GM12878 (cell line): ENCODE measurements around the gene NAA15. TPM values are rescaled to one million over a fixed set of nuclear protein-coding genes. Genes with fewer than 3 reads are reported as not detected.
A peak's percentile ranks its signal among the peaks of the same experiment; 100 is the strongest.

Experiments used
- ATAC-seq: fragments of 200-7000 bp; cut with Tn5 transposase; 3 replicates; pipeline ENCODE4 v1.9.1; 2020; ENCODE audit warnings: mild to moderate bottlenecking, moderate library complexity
- BruUV-seq: library from RNA; stranded (reverse); fragments of 400-500 nt; replicated peaks from 2 replicates; lab custom pipeline; 2021; lab: Mats Ljungman, UMichigan
- CTCF ChIA-PET: fragments of 300-600 bp; sonication (Branson Sonifier 250); formaldehyde crosslinking; extraction: SDS; loops from one replicate; lab custom pipeline; 2021; ENCODE audit warnings: inconsistent platforms; lab: Yijun Ruan, JAX
- POLR2A ChIA-PET: fragments of 350-600 bp; formaldehyde crosslinking; extraction: SDS; loops from one replicate; lab custom pipeline; 2021; ENCODE audit warnings: inconsistent platforms; lab: Charles Lee
- RAD21 ChIA-PET: fragments of 300-600 bp; sonication (Branson Sonifier 250); formaldehyde crosslinking; loops from one replicate; lab custom pipeline; 2023; ENCODE audit warnings: antibody characterized with exemption; ENCODE audit not compliant: unreplicated experiment; lab: Charles Lee
- SMC1A ChIA-PET: fragments of 300-600 bp; sonication (Branson Sonifier 250); formaldehyde crosslinking; loops from one replicate; lab custom pipeline; 2023; ENCODE audit not compliant: unreplicated experiment, uncharacterized antibody; lab: Charles Lee
- DNase-seq: peaks from one replicate; pipeline ENCODE4 v3.0.0-alpha.2; 2011; ENCODE audit warnings: low read depth, low spot score
- FAIRE-seq: peaks from 3 replicates; lab custom pipeline; 2011; peaks lifted over from hg19 to GRCh38; lab: Jason Lieb, UNC
- H2AFZ ChIP-seq: 2 replicates; pipeline ENCODE4 v1.6.0; 2011; ENCODE audit warnings: low read depth, low read length, control low read depth; ENCODE audit not compliant: control insufficient read depth
- H3K27ac ChIP-seq: 2 replicates; pipeline ENCODE4 v1.5.1; 2011; ENCODE audit warnings: control low read depth; ENCODE audit not compliant: control insufficient read depth, insufficient read depth
- H3K27me3 ChIP-seq, 2 experiments: replicated peaks in 1 of 2; 2 replicates each; pipeline versions ENCODE4 v1.6.0 to v1.6.1; 2011; ENCODE audit warnings: low read length in 1 of 2; ENCODE audit not compliant: control insufficient read depth in 2 of 2, insufficient read depth in 2 of 2
- H3K36me3 ChIP-seq, 2 experiments: 2 replicates each; pipeline ENCODE4 v1.5.1; 2011; ENCODE audit warnings: low read length in 1 of 2; ENCODE audit not compliant: control insufficient read depth in 2 of 2, insufficient read depth in 2 of 2
- H3K4me1 ChIP-seq: 2 replicates; pipeline ENCODE4 v1.6.1; 2011; ENCODE audit warnings: mild to moderate bottlenecking, low read length, moderate library complexity, mixed read lengths; ENCODE audit not compliant: control insufficient read depth, insufficient read depth
- H3K4me2 ChIP-seq: 2 replicates; pipeline ENCODE4 v1.6.0; 2011; ENCODE audit warnings: control low read depth; ENCODE audit not compliant: control insufficient read depth, insufficient read depth
- H3K4me3 ChIP-seq: fragments of 200-600 bp; sonication (generic); 2 replicates; pipeline ENCODE4 v1.5.1; 2016
- H3K79me2 ChIP-seq: 2 replicates; pipeline ENCODE4 v1.6.0; 2011; ENCODE audit warnings: low read length; ENCODE audit not compliant: control insufficient read depth, insufficient read depth
- H3K9ac ChIP-seq: 2 replicates; pipeline ENCODE4 v1.8.0; 2011; ENCODE audit warnings: low read length, control low read depth, mixed read lengths; ENCODE audit not compliant: control insufficient read depth, insufficient read depth
- H3K9me3 ChIP-seq: replicated peaks from 3 replicates; pipeline ENCODE4 v1.5.1; 2011; ENCODE audit warnings: mild to moderate bottlenecking, low read length; ENCODE audit not compliant: control insufficient read depth, insufficient read depth
- H4K20me1 ChIP-seq: 2 replicates; pipeline ENCODE4 v1.6.0; 2011; ENCODE audit not compliant: control insufficient read depth, insufficient read depth
- ATF7 ChIP-seq: fragments of 450-650 bp; IDR thresholded peaks from 2 replicates; pipeline ENCODE4 v1.6.1; 2016; ENCODE audit warnings: low read depth, mild to moderate bottlenecking
- CBX5 ChIP-seq: sonication (generic); IDR thresholded peaks from 2 replicates; pipeline ENCODE4 v1.6.1; 2016; ENCODE audit warnings: low read depth, moderate library complexity, mild to moderate bottlenecking, inconsistent platforms
- EED ChIP-seq: sonication (generic); IDR thresholded peaks from 2 replicates; pipeline ENCODE4 v1.6.1; 2016; ENCODE audit warnings: antibody characterized with exemption, low read depth
- FOXM1 ChIP-seq: IDR thresholded peaks from 2 replicates; pipeline ENCODE4 v1.6.1; 2012; ENCODE audit warnings: low read depth, mild to moderate bottlenecking, inconsistent platforms, low read length, moderate library complexity
- GABPA ChIP-seq: IDR thresholded peaks from 2 replicates; pipeline ENCODE4 v1.6.1; 2014; ENCODE audit warnings: antibody characterized with exemption, low read depth, mild to moderate bottlenecking, inconsistent platforms
- IKZF2 ChIP-seq, 2 experiments: fragments of 450-650 bp; IDR thresholded peaks; 2 replicates each; pipeline ENCODE4 v1.6.1; 2017; ENCODE audit warnings: mild to moderate bottlenecking in 2 of 2, moderate library complexity in 2 of 2
- IRF4 ChIP-seq: IDR thresholded peaks from 2 replicates; pipeline ENCODE4 v1.6.1; 2011; ENCODE audit warnings: low read depth, low read length
- JUNB ChIP-seq: IDR thresholded peaks from 2 replicates; pipeline ENCODE4 v1.6.1; 2016; ENCODE audit warnings: antibody characterized with exemption, mild to moderate bottlenecking
- MEF2A ChIP-seq: IDR thresholded peaks from 2 replicates; pipeline ENCODE4 v1.6.1; 2011; ENCODE audit warnings: low read depth, mild to moderate bottlenecking, low read length, moderate library complexity; ENCODE audit not compliant: insufficient read depth
- MEF2B ChIP-seq: fragments of 450-650 bp; IDR thresholded peaks from 2 replicates; pipeline ENCODE4 v1.6.1; 2018; ENCODE audit warnings: mild to moderate bottlenecking, moderate library complexity; ENCODE audit not compliant: partially characterized antibody, poor library complexity, severe bottlenecking
- NBN ChIP-seq: fragments of 450-650 bp; IDR thresholded peaks from 2 replicates; pipeline ENCODE4 v1.6.1; 2016
- NFIC ChIP-seq: IDR thresholded peaks from 2 replicates; pipeline ENCODE4 v1.6.1; 2012; ENCODE audit warnings: low read depth, mild to moderate bottlenecking, inconsistent platforms, low read length, moderate library complexity
- PML ChIP-seq: IDR thresholded peaks from 2 replicates; pipeline ENCODE4 v1.6.1; 2012; ENCODE audit warnings: low read length, inconsistent platforms
- RUNX3 ChIP-seq: IDR thresholded peaks from 2 replicates; pipeline ENCODE4 v1.6.1; 2012; ENCODE audit warnings: low read length, inconsistent platforms
- SIX5 ChIP-seq: IDR thresholded peaks from 2 replicates; pipeline ENCODE4 v1.6.1; 2011; ENCODE audit warnings: mild to moderate bottlenecking, low read depth, low read length, moderate library complexity; ENCODE audit not compliant: severe bottlenecking
- STAT3 ChIP-seq: IDR thresholded peaks from 2 replicates; pipeline ENCODE4 v1.6.1; 2011; ENCODE audit warnings: low read depth, low read length, improper control_type of control experiment
- TAF1 ChIP-seq: IDR thresholded peaks from 2 replicates; pipeline ENCODE4 v1.6.1; 2011; ENCODE audit warnings: mild to moderate bottlenecking, low read depth, low read length, borderline replicate concordance
- ZNF207 ChIP-seq: fragments of 450-650 bp; IDR thresholded peaks from 2 replicates; pipeline ENCODE4 v1.6.1; 2014; ENCODE audit warnings: antibody characterized with exemption, mild to moderate bottlenecking, borderline replicate concordance
- WGBS: methylation state at CpG from one replicate; pipeline ENCODE4 v1.1.6; 2016; ENCODE audit warnings: low lambda C conversion rate; ENCODE audit not compliant: insufficient replicate concordance, insufficient coverage; ENCODE audit errors: missing lambda C conversion rate; 5-methylcytosine and 5-hydroxymethylcytosine counted together
- in situ Hi-C: fragments of 300-500 bp; cut with MboI; formaldehyde crosslinking; loops from 9 replicates; pipeline ENCODE4 v1.14.3; 2018; ENCODE audit warnings: mixed read lengths
- intact Hi-C: fragments of 100-400 bp; cut with micrococcal nuclease; formaldehyde crosslinking; loops from one replicate; pipeline ENCODE4 v1.14.2; 2022; ENCODE audit not compliant: unreplicated experiment
- polyA plus RNA-seq, 11 experiments: library from polyadenylated mRNA; depleted of rRNA in 4 of 11; unstranded in 6 of 11; stranded (reverse) in 5 of 11; fragments of >200 nt; fragmentation: Nextera tagmentation in 4 of 11; fragmentation: Illumina TruSeq in 1 of 11; extraction: Ambion mirVana in 4 of 11; extraction: Trizol in 1 of 11; gene quantifications; 1 replicate in 1 of 11; 2 replicates in 10 of 11; pipeline versions ENCODE4 v1.2.1 to v1.2.3, GENCODE V29; 2011 to 2016; ENCODE audit warnings: inconsistent platforms in 2 of 11, missing spikeins in 2 of 11, low read depth in 1 of 11
- total RNA-seq, 4 experiments: library from RNA; depleted of rRNA in 3 of 4; stranded (reverse); fragments of >200 nt in 3 of 4; fragmentation: Illumina TruSeq in 1 of 4; extraction: Trizol in 1 of 4; gene quantifications; 2 replicates each; pipeline versions ENCODE4 v1.2.1 to v1.2.3, GENCODE V29; 2013 to 2021

Gene NAA15
- total and polyA plus RNA-seq, 10 of the 15 experiments (the other 5 are each of a cell fraction or from before 2014, with no cell fraction given), result 24.3 to 93.1 (median 51.9) TPM

DNA sequence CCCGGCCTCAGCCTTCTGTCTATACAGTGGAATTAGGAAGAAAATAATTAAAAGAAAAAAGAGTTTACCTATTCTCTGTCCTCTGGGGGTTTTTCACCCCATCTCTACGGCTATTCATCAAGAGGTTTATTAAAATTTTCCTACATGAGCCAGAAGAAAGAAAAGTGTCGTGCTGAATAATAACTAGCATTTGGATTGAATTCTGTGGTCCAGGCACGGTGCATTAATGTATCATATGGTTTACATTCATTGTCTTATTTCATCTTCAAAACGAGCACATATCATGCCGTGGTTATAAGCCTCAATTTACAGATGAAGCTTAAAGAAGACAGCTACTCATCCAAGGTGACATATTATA, 5.4 kb upstream of the NAA15 start:
- peaks cover 0 to 4% of the 10 kb centered on the region in 2 experiments; a peak in 1 of 4 replicates for H3K36me3 ChIP-seq
- no peaks in the 10 kb centered on the region for H3K9me3 ChIP-seq
- BruUV-seq, result no TSS peak
- H3K4me3 ChIP-seq, result peak overlapping the region; percentile 93
- WGBS, result 10% methylated on average over 6 of the region's 6 CpGs
- peak overlapping the region; percentile 97 for H2AFZ ChIP-seq
- TF ChIP-seq IRF4 (no peak), NBN (0 out of 2 replicates have a peak, but pooled peaks have one; percentile 10), STAT3 (no peak)
- TF ChIP-seq, all 136 proteins: peak for 1
- ChIA-PET CTCF (interaction anchor here (0.6 to 4.1 kb wide), 54 partner anchors 9 to 281 kb away, joined by 3 to 53 read pairs (median 5); partner anchors contain the start of genes MGARP and NOCT), POLR2A (interaction anchor here (0.5 to 3.1 kb wide), 15 partner anchors 10 to 277 kb away, joined by 3 to 11 read pairs (median 5); partner anchors contain the start of gene ELF2), SMC1A (interaction anchor here (0.7 to 3.9 kb wide), 42 partner anchors 9 to 278 kb away, joined by 3 to 28 read pairs (median 5); partner anchors contain the start of gene ELF2), RAD21 (interaction anchor here (0.6 to 4.2 kb wide), 33 partner anchors 12 to 265 kb away, joined by 3 to 32 read pairs (median 4); partner anchors contain the start of gene ELF2)
- Histone ChIP-seq H4K20me1 (no peaks in the 10 kb centered on the region), H3K9ac (no peak overlapping the region), H3K79me2 (peaks cover 16% of the 10 kb centered on the region), H3K27me3 (no peaks in the 10 kb centered on the region), H3K27ac (peak overlapping the region; percentile 94; the same call in 1 of the 2 replicates), H3K4me2 (peak overlapping the region; percentile 68), H3K4me1 (peaks cover 16% of the 10 kb centered on the region; the same call in 1 of the 2 replicates)
- DNase-seq (no peak), FAIRE-seq (no peak), ATAC-seq (no peak)
- intact Hi-C loops, result loop anchor here (1.0 to 2.0 kb wide), 5 partner anchors 29 to 265 kb away; no protein-coding TSS in a partner anchor
- in situ Hi-C loops, result loop anchor here (5.0 kb wide), 2 partner anchors 109 to 264 kb away; no protein-coding TSS in a partner anchor

- SMC1A ChIA-PET, result interaction anchor here (0.7 to 3.9 kb wide), 33 partner anchors 8 to 279 kb away, joined by 3 to 28 read pairs (median 6); partner anchors contain the start of gene ELF2
- intact Hi-C loops, result no loop called here
- POLR2A ChIA-PET, result interaction anchor here (0.9 to 3.1 kb wide), 12 partner anchors 9 to 214 kb away, joined by 4 to 11 read pairs (median 5); partner anchors contain the start of gene ELF2
- Histone ChIP-seq H3K9ac (no peak overlapping the region), H2AFZ (no peak overlapping the region), H3K4me3 (peak overlapping the region; percentile 12; the same call in 1 of the 2 replicates), H3K36me3 (peaks cover 0 to 4% of the 10 kb centered on the region in 2 experiments; a peak in 1 of 4 replicates), H3K4me2 (peak overlapping the region; percentile 39), H3K79me2 (peaks cover 26% of the 10 kb centered on the region), H3K27ac (peak overlapping the region; percentile 35; the same call in 1 of the 2 replicates), H3K27me3 (no peaks in the 10 kb centered on the region), H3K9me3 (no peaks in the 10 kb centered on the region), H3K4me1 (peaks cover 16% of the 10 kb centered on the region; the same call in 1 of the 2 replicates), H4K20me1 (no peaks in the 10 kb centered on the region)
- RAD21 ChIA-PET, result interaction anchor here (0.5 to 4.2 kb wide), 20 partner anchors 12 to 326 kb away, joined by 3 to 32 read pairs (median 4); partner anchors contain the start of gene ELF2
- WGBS, result 68% methylated on average over 2 of the region's 2 CpGs
- CTCF ChIA-PET, result interaction anchor here (0.8 to 4.1 kb wide), 30 partner anchors 8 to 282 kb away, joined by 3 to 53 read pairs (median 6); partner anchors contain the start of gene NOCT
- no TSS peak for BruUV-seq
- no peak for DNase-seq
- in situ Hi-C loops, result loop anchor here (5.0 kb wide), 2 partner anchors 110 to 265 kb away; no protein-coding TSS in a partner anchor
- ATAC-seq, result no peak
- FAIRE-seq, result no peak
- TF ChIP-seq CBX5, result 0 out of 2 replicates have a peak, but pooled peaks have one; percentile 55
- peak; percentile 76; the same call in 1 of the 2 replicates for TF ChIP-seq PML
- peak; percentile 73; the same call in 1 of the 2 replicates for TF ChIP-seq FOXM1
- TF ChIP-seq RUNX3, result peak; percentile 22
- TF ChIP-seq IKZF2 (IDR thresholded peaks at IDR 0.05), result peak; percentile 48 to 59; a peak in 3 of 4 replicates
- no peak for TF ChIP-seq GABPA
- no peak for TF ChIP-seq SIX5
- peak; percentile 82 for TF ChIP-seq IRF4
- TF ChIP-seq NFIC, result peak; percentile 85; the same call in 1 of the 2 replicates
- peak; percentile 87 for TF ChIP-seq JUNB
- no peak for TF ChIP-seq TAF1
- TF ChIP-seq ATF7, result 0 out of 2 replicates have a peak, but pooled peaks have one; percentile 41
- TF ChIP-seq MEF2A, result peak; percentile 95
- peak; percentile 74 for TF ChIP-seq MEF2B
- no peak for TF ChIP-seq ZNF207
- TF ChIP-seq EED, result peak; percentile 68; the same call in 1 of the 2 replicates
These were observed 4.3 kb upstream of the NAA15 start for GRCh38 chr4:139297001-139297410.
